Measurements from ENCODE around the gene MSRB2. TPM values are rescaled to one million over a fixed set of nuclear protein-coding genes. Genes with fewer than 3 reads are reported as not detected.

The MSRB2 gene
- total and polyA plus RNA-seq, 2 donors (not counting 1 experiment from before 2014, with no cell fraction given) = 19.0 to 33.0 TPM

DNA sequence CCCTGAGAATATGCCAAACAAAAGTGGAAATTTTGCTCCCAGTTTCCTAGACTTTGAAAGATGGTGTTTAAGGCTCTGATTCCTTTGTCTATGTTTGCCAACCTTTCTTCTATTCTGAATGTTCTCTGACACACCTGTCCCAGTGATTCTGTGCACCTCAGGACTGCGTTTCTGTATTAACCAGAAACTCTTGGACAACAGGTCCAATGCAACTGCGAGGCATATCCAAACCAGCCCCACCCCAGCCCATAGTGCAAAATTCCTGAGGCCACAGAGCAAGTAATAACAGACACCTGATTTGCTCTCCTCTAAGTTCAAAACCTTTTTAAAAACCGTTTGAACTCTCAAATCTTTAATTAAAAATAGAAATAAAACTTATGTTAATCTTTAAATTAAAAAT is 37.0 kb upstream of the MSRB2 start:
- Histone ChIP-seq H3K9me3 (ENCODE audit: control insufficient read depth, insufficient read depth, low read depth, low read length) (no peaks in the 10 kb centered on the region), H3K4me1 (ENCODE audit: control insufficient read depth, extremely low read depth, insufficient read depth, low read length) (no peaks in the 10 kb centered on the region), H3K9ac (ENCODE audit: insufficient read depth, low read length) (no peak overlapping the region), H3K4me2 (ENCODE audit: extremely low read depth, insufficient read depth, low read length) (no peak overlapping the region), H2AFZ (ENCODE audit: low read length) (no peak overlapping the region), H3K36me3 (ENCODE audit: control insufficient read depth, insufficient read depth, low read length) (no peaks in the 10 kb centered on the region), H3K79me2 (ENCODE audit: control insufficient read depth, insufficient read depth, low read length) (no peaks in the 10 kb centered on the region), H3K27ac (ENCODE audit: insufficient read depth, low read length) (no peak overlapping the region), H4K20me1 (ENCODE audit: control insufficient read depth, extremely low read depth, insufficient read depth, low read length) (no peaks in the 10 kb centered on the region), H3K4me3 (replicated peaks in 1 of 4; ENCODE audit: control extremely low read depth in 1 of 4, insufficient read depth in 1 of 4, low read depth in 3 of 4, low read length in 4 of 4) (no peak overlapping the region), H3K27me3 (ENCODE audit: control insufficient read depth, insufficient read depth, low read length) (peaks cover 2% of the 10 kb centered on the region)
- DNase-seq (ENCODE audit: low read depth in 2 of 2) = no peak
- TF ChIP-seq CTCF (conservative IDR thresholded peaks at IDR 0.05 in 1 of 2, IDR thresholded peaks at IDR 0.05 in 1 of 2; ENCODE audit: low read depth in 1 of 2, low read length in 2 of 2) (no peak), EZH2 (IDR thresholded peaks at IDR 0.05; ENCODE audit: low read length, missing control alignments) (no peak)

DNA sequence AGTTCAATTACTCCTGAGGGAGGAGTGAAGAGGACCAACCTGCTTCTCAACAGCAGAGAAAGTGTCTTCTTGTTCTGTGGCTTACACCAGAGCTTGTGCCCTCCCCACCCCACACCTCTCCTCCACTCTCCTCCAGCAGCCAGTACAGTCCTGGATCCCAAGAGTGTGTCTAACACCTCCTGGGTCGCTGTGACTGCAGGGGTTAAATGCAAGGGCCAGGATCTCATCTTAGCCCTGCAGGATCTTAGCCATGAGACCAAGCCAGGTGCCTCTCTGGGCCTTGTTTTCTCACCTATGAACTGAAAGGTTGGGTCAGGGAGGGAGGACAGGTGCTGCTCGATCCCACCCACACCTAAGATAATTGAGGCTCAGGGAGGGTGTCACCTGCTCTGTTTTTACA is 34.5 kb upstream of the MSRB2 start:
- no peak for TF ChIP-seq CTCF (conservative IDR thresholded peaks at IDR 0.05 in 1 of 2, IDR thresholded peaks at IDR 0.05 in 1 of 2; ENCODE audit: low read depth in 1 of 2, low read length in 2 of 2)
- TF ChIP-seq EZH2 (IDR thresholded peaks at IDR 0.05; ENCODE audit: low read length, missing control alignments) = no peak
- no peaks in the 10 kb centered on the region for H4K20me1 ChIP-seq (ENCODE audit: control insufficient read depth, extremely low read depth, insufficient read depth, low read length)
- no peaks in the 10 kb centered on the region for H3K4me1 ChIP-seq (ENCODE audit: control insufficient read depth, extremely low read depth, insufficient read depth, low read length)
- H3K4me2 ChIP-seq (ENCODE audit: extremely low read depth, insufficient read depth, low read length) = no peak overlapping the region
- no peak overlapping the region for H3K4me3 ChIP-seq (replicated peaks in 1 of 4; ENCODE audit: control extremely low read depth in 1 of 4, insufficient read depth in 1 of 4, low read depth in 3 of 4, low read length in 4 of 4)
- no peak overlapping the region for H2AFZ ChIP-seq (ENCODE audit: low read length)
- no peak for DNase-seq (ENCODE audit: low read depth in 2 of 2)
- H3K36me3 ChIP-seq (ENCODE audit: control insufficient read depth, insufficient read depth, low read length) = no peaks in the 10 kb centered on the region
- H3K27ac ChIP-seq (ENCODE audit: insufficient read depth, low read length) = no peak overlapping the region
- H3K27me3 ChIP-seq (ENCODE audit: control insufficient read depth, insufficient read depth, low read length) = peaks cover 2% of the 10 kb centered on the region
- H3K9ac ChIP-seq (ENCODE audit: insufficient read depth, low read length) = no peak overlapping the region
- no peaks in the 10 kb centered on the region for H3K9me3 ChIP-seq (ENCODE audit: control insufficient read depth, insufficient read depth, low read depth, low read length)
- no peaks in the 10 kb centered on the region for H3K79me2 ChIP-seq (ENCODE audit: control insufficient read depth, insufficient read depth, low read length)

DNA sequence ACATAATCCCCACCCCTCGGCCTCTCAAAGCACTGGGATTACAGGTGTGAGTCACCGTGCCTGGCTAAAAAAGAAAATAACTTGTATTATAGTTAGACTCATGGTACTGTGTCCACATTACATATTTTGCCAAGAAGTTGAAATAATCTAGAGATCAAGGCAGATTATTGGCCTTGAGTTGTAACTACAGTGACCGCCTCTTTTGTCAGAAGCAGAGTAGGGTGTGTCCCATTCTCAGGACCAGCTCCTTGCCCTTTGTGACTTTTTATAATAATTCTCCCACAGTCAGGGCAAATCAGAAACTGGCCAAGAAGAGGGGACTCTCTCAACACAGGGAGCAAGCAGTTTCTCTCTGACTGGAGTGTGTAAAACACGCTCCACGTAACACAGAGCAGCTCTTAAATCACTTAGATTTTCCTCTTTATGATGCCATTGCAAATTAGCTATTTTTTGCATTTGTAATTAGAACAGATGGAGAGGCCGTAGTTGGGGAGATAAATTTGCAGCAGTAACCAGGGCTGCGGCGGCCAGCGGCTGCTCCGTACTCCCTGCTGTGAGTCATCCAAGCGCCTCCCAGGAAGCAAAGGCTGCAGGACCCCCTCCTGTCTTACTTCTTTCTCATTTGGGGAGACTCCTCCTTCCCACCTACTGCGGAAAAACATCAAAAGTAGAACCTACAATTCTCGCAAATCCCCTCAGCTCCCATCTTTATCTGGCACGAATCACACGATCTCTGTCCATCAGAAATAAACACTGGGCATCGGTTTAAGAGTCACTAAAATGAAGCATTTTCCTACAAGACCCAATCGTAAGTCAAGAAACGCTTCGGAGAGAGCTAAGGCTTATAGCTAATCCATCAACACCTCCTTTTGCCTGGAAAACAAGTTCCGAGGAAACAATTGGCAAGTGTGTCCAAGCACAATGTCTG is 32.1 kb upstream of the MSRB2 start:
- peak; percentile 52 to 63 for DNase-seq (ENCODE audit: low read depth in 2 of 2)
- TF ChIP-seq EZH2 (IDR thresholded peaks at IDR 0.05; ENCODE audit: low read length, missing control alignments) (no peak), CTCF (conservative IDR thresholded peaks at IDR 0.05 in 1 of 2, IDR thresholded peaks at IDR 0.05 in 1 of 2; ENCODE audit: low read depth in 1 of 2, low read length in 2 of 2) (no peak)
- peak overlapping the region; percentile 78 for H3K4me2 ChIP-seq (ENCODE audit: extremely low read depth, insufficient read depth, low read length)

More for the DNA sequence above, 32.1 kb upstream of the MSRB2 start:
- no peaks in the 10 kb centered on the region for H4K20me1 ChIP-seq (ENCODE audit: control insufficient read depth, extremely low read depth, insufficient read depth, low read length)
- H3K27me3 ChIP-seq (ENCODE audit: control insufficient read depth, insufficient read depth, low read length) = no peaks in the 10 kb centered on the region
- H3K4me1 ChIP-seq (ENCODE audit: control insufficient read depth, extremely low read depth, insufficient read depth, low read length) = no peaks in the 10 kb centered on the region
- no peaks in the 10 kb centered on the region for H3K79me2 ChIP-seq (ENCODE audit: control insufficient read depth, insufficient read depth, low read length)
- peak overlapping the region in 3 of 4 experiments; percentile 16 to 42 (median 39) for H3K4me3 ChIP-seq (replicated peaks in 1 of 4; ENCODE audit: control extremely low read depth in 1 of 4, insufficient read depth in 1 of 4, low read depth in 3 of 4, low read length in 4 of 4)
- H2AFZ ChIP-seq (ENCODE audit: low read length) = peak overlapping the region; percentile 50
- no peak overlapping the region for H3K9ac ChIP-seq (ENCODE audit: insufficient read depth, low read length)
- H3K36me3 ChIP-seq (ENCODE audit: control insufficient read depth, insufficient read depth, low read length) = no peaks in the 10 kb centered on the region
- H3K27ac ChIP-seq (ENCODE audit: insufficient read depth, low read length) = no peak overlapping the region
- no peaks in the 10 kb centered on the region for H3K9me3 ChIP-seq (ENCODE audit: control insufficient read depth, insufficient read depth, low read depth, low read length)

Measured in fibroblast of lung (primary cell).